ENCODE results near the gene APOL6.

APOL6 gene

GRCh38 chr22:35629406-35630216 is 18.6 kb upstream of the APOL6 start:
- TF ChIP-seq EZH2 (IDR thresholded peaks at IDR 0.05; ENCODE audit: borderline replicate concordance, low read length): no peak
- no peak for TF ChIP-seq CTCF (IDR thresholded peaks at IDR 0.05; ENCODE audit: low read length)
- H3K4me3 ChIP-seq (ENCODE audit: low read depth, low read length, poor library complexity, severe bottlenecking): no peak overlapping the region
- H3K79me2 ChIP-seq (ENCODE audit: insufficient read depth, low read length): no peaks in the 10 kb centered on the region
- no peak overlapping the region for H3K4me2 ChIP-seq (ENCODE audit: low read length)
- peaks cover 37% of the 10 kb centered on the region for H3K4me1 ChIP-seq (ENCODE audit: insufficient read depth, low read length, severe bottlenecking)
- no peaks in the 10 kb centered on the region for H3F3A ChIP-seq (ENCODE audit: insufficient read depth, low read length)
- H3K36me3 ChIP-seq (ENCODE audit: insufficient read depth, low read length): no peaks in the 10 kb centered on the region
- no peaks in the 10 kb centered on the region for H4K20me1 ChIP-seq (ENCODE audit: insufficient read depth, low read length)
- no peaks in the 10 kb centered on the region for H3K9me2 ChIP-seq (ENCODE audit: low read depth, low read length)
- H3K27ac ChIP-seq (ENCODE audit: low read depth, low read length, poor library complexity, severe bottlenecking): peak overlapping the region; percentile 26
- H2AFZ ChIP-seq (ENCODE audit: low read length): no peak overlapping the region
- H3K27me3 ChIP-seq (ENCODE audit: insufficient read depth, low read length): no peaks in the 10 kb centered on the region
- H3K9ac ChIP-seq (ENCODE audit: low read length): no peak overlapping the region
- H3K9me3 ChIP-seq (ENCODE audit: low read length): 0 out of 2 replicates have a peak, but pooled peaks cover 3% of the 10 kb centered on the region

GRCh38 chr22:35630387-35630793 is 17.9 kb upstream of the APOL6 start:
- H3K9me2 ChIP-seq (ENCODE audit: low read depth, low read length): no peaks in the 10 kb centered on the region
- H3K9me3 ChIP-seq (ENCODE audit: low read length): 0 out of 2 replicates have a peak, but pooled peaks cover 6% of the 10 kb centered on the region
- peak overlapping the region; percentile 57 for H3K27ac ChIP-seq (ENCODE audit: low read depth, low read length, poor library complexity, severe bottlenecking)
- TF ChIP-seq CTCF (IDR thresholded peaks at IDR 0.05; ENCODE audit: low read length) (no peak), EZH2 (IDR thresholded peaks at IDR 0.05; ENCODE audit: borderline replicate concordance, low read length) (no peak)
- H3K9ac ChIP-seq (ENCODE audit: low read length): no peak overlapping the region
- no peaks in the 10 kb centered on the region for H3K36me3 ChIP-seq (ENCODE audit: insufficient read depth, low read length)
- H3K27me3 ChIP-seq (ENCODE audit: insufficient read depth, low read length): no peaks in the 10 kb centered on the region
- H3F3A ChIP-seq (ENCODE audit: insufficient read depth, low read length): no peaks in the 10 kb centered on the region
- no peak overlapping the region for H2AFZ ChIP-seq (ENCODE audit: low read length)
- H3K4me3 ChIP-seq (ENCODE audit: low read depth, low read length, poor library complexity, severe bottlenecking): no peak overlapping the region
- H4K20me1 ChIP-seq (ENCODE audit: insufficient read depth, low read length): no peaks in the 10 kb centered on the region
- no peak overlapping the region for H3K4me2 ChIP-seq (ENCODE audit: low read length)
- peaks cover 45% of the 10 kb centered on the region for H3K4me1 ChIP-seq (ENCODE audit: insufficient read depth, low read length, severe bottlenecking)
- no peaks in the 10 kb centered on the region for H3K79me2 ChIP-seq (ENCODE audit: insufficient read depth, low read length)

DNA sequence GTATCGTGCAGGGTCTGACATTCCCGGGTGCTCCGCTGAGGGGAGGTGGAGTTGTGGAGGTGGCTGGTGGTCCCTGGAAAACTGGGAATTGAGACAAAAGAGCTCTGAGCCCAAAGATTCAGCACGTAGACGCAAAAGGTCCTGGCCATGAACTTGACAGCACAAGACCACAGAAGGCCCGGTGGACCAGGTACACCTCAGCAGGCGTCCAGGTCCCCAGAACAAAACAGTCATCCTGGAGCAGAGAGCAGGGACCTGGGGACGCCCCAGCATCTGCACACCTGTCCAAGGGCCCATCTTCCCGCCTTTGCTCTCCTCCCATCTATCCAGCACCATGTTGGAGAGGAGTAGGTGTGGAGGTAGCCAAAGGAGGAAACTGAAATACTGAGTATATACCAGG is 17.4 kb upstream of the APOL6 start:
- Histone ChIP-seq H4K20me1 (ENCODE audit: insufficient read depth, low read length) (no peaks in the 10 kb centered on the region), H3K9me3 (ENCODE audit: low read length) (0 out of 2 replicates have a peak, but pooled peaks cover 6% of the 10 kb centered on the region), H2AFZ (ENCODE audit: low read length) (no peak overlapping the region), H3K27me3 (ENCODE audit: insufficient read depth, low read length) (no peaks in the 10 kb centered on the region), H3F3A (ENCODE audit: insufficient read depth, low read length) (no peaks in the 10 kb centered on the region), H3K9me2 (ENCODE audit: low read depth, low read length) (no peaks in the 10 kb centered on the region), H3K9ac (ENCODE audit: low read length) (no peak overlapping the region; the same call in 1 of the 2 replicates), H3K4me3 (ENCODE audit: low read depth, low read length, poor library complexity, severe bottlenecking) (no peak overlapping the region), H3K79me2 (ENCODE audit: insufficient read depth, low read length) (no peaks in the 10 kb centered on the region), H3K27ac (ENCODE audit: low read depth, low read length, poor library complexity, severe bottlenecking) (peak overlapping the region; percentile 57), H3K36me3 (ENCODE audit: insufficient read depth, low read length) (no peaks in the 10 kb centered on the region), H3K4me2 (ENCODE audit: low read length) (peak overlapping the region; percentile 9; the same call in 1 of the 2 replicates), H3K4me1 (ENCODE audit: insufficient read depth, low read length, severe bottlenecking) (peaks cover 46% of the 10 kb centered on the region)
- TF ChIP-seq EZH2 (IDR thresholded peaks at IDR 0.05; ENCODE audit: borderline replicate concordance, low read length): no peak
- no peak for TF ChIP-seq CTCF (IDR thresholded peaks at IDR 0.05; ENCODE audit: low read length)

Data from OCI-LY1 (cell line).